PFSK-1 (cell line): ENCODE measurements around the gene VPS9D1.

Source experiments
- FOXP2 ChIP-seq: optimal IDR thresholded peaks from 2 replicates; pipeline ENCODE3; 2011; ENCODE audit warnings: borderline replicate concordance, control low read depth, inconsistent platforms; ENCODE audit not compliant: insufficient read depth; ENCODE audit errors: extremely low read length, extremely low read depth
- POLR2AphosphoS5 ChIP-seq: IDR thresholded peaks from 2 replicates; pipeline ENCODE4 v1.6.1; 2012; ENCODE audit warnings: low read depth, mild to moderate bottlenecking, control low read depth, low read length, moderate library complexity
- REST ChIP-seq, 2 experiments: IDR thresholded peaks; 2 replicates each; pipeline versions ENCODE4 v1.6.1 to v1.8.0; 2011 to 2012; ENCODE audit warnings: low read depth in 2 of 2, low read length in 2 of 2, control low read depth in 1 of 2, inconsistent platforms in 1 of 2, mild to moderate bottlenecking in 1 of 2, moderate library complexity in 1 of 2; ENCODE audit not compliant: insufficient read depth in 1 of 2
- SIN3A ChIP-seq: IDR thresholded peaks from 2 replicates; pipeline ENCODE4 v1.6.1; 2012; ENCODE audit warnings: mild to moderate bottlenecking, low read length, moderate library complexity, borderline replicate concordance; ENCODE audit not compliant: insufficient read depth
- TAF1 ChIP-seq: IDR thresholded peaks from 2 replicates; pipeline ENCODE4 v1.6.1; 2012; ENCODE audit warnings: low read length, control low read depth, borderline replicate concordance; ENCODE audit not compliant: insufficient read depth

DNA sequence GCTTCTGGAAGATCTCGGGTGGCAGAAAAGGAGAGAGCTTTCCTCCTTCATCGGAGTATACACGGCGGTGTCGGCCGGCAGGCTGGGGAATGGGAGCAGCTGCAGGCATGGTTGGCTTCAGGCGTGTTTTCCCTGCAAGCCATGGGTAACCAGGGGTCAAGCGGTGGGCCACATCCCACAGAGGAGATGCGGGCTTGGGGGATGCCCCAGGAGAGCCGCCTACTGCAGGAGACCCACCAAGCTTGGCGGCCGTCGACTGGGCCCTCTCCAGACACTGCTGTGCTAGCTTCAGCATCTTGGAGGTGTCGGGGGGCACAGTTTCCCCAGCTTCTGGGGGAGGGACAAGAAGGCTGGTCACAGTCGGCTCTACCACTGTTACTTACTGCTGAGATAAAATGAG, 4.2 kb downstream of the VPS9D1 start:
- TF ChIP-seq POLR2AphosphoS5 (no peak; the same call in 1 of the 2 replicates), REST (IDR thresholded peaks at IDR 0.05; ENCODE audit: insufficient read depth in 1 of 2, low read depth in 2 of 2, low read length in 2 of 2) (no peak), SIN3A (no peak), TAF1 (no peak), FOXP2 (no peak)
